GM12878 (cell line): ENCODE results near the gene DBI. TPM values are rescaled to one million over a fixed set of nuclear protein-coding genes. Genes with fewer than 3 reads are reported as not detected.

Experiments
- ATAC-seq: fragments of 200-7000 bp; cut with Tn5 transposase; 3 replicates; pipeline ENCODE4 v1.9.1; 2020; ENCODE audit warnings: mild to moderate bottlenecking, moderate library complexity
- BruUV-seq: library from RNA; stranded (reverse); fragments of 400-500 nt; replicated peaks from 2 replicates; lab custom pipeline; 2021; lab: Mats Ljungman, UMichigan
- CTCF ChIA-PET: fragments of 300-600 bp; sonication (Branson Sonifier 250); formaldehyde crosslinking; extraction: SDS; loops from one replicate; lab custom pipeline; 2021; ENCODE audit warnings: inconsistent platforms; lab: Yijun Ruan, JAX
- POLR2A ChIA-PET: fragments of 350-600 bp; formaldehyde crosslinking; extraction: SDS; loops from one replicate; lab custom pipeline; 2021; ENCODE audit warnings: inconsistent platforms; lab: Charles Lee
- RAD21 ChIA-PET: fragments of 300-600 bp; sonication (Branson Sonifier 250); formaldehyde crosslinking; loops from one replicate; lab custom pipeline; 2023; ENCODE audit warnings: antibody characterized with exemption; ENCODE audit not compliant: unreplicated experiment; lab: Charles Lee
- SMC1A ChIA-PET: fragments of 300-600 bp; sonication (Branson Sonifier 250); formaldehyde crosslinking; loops from one replicate; lab custom pipeline; 2023; ENCODE audit not compliant: unreplicated experiment, uncharacterized antibody; lab: Charles Lee
- DNase-seq: peaks from one replicate; pipeline ENCODE4 v3.0.0-alpha.2; 2011; ENCODE audit warnings: low read depth, low spot score
- FAIRE-seq: peaks from 3 replicates; lab custom pipeline; 2011; peaks lifted over from hg19 to GRCh38; lab: Jason Lieb, UNC
- H2AFZ ChIP-seq: 2 replicates; pipeline ENCODE4 v1.6.0; 2011; ENCODE audit warnings: low read depth, low read length, control low read depth; ENCODE audit not compliant: control insufficient read depth
- H3K27ac ChIP-seq: 2 replicates; pipeline ENCODE4 v1.5.1; 2011; ENCODE audit warnings: control low read depth; ENCODE audit not compliant: control insufficient read depth, insufficient read depth
- H3K27me3 ChIP-seq, 2 experiments: replicated peaks in 1 of 2; 2 replicates each; pipeline versions ENCODE4 v1.6.0 to v1.6.1; 2011; ENCODE audit warnings: low read length in 1 of 2; ENCODE audit not compliant: control insufficient read depth in 2 of 2, insufficient read depth in 2 of 2
- H3K36me3 ChIP-seq, 2 experiments: 2 replicates each; pipeline ENCODE4 v1.5.1; 2011; ENCODE audit warnings: low read length in 1 of 2; ENCODE audit not compliant: control insufficient read depth in 2 of 2, insufficient read depth in 2 of 2
- H3K4me1 ChIP-seq: 2 replicates; pipeline ENCODE4 v1.6.1; 2011; ENCODE audit warnings: mild to moderate bottlenecking, low read length, moderate library complexity, mixed read lengths; ENCODE audit not compliant: control insufficient read depth, insufficient read depth
- H3K4me2 ChIP-seq: 2 replicates; pipeline ENCODE4 v1.6.0; 2011; ENCODE audit warnings: control low read depth; ENCODE audit not compliant: control insufficient read depth, insufficient read depth
- H3K4me3 ChIP-seq: fragments of 200-600 bp; sonication (generic); 2 replicates; pipeline ENCODE4 v1.5.1; 2016
- H3K79me2 ChIP-seq: 2 replicates; pipeline ENCODE4 v1.6.0; 2011; ENCODE audit warnings: low read length; ENCODE audit not compliant: control insufficient read depth, insufficient read depth
- H3K9ac ChIP-seq: 2 replicates; pipeline ENCODE4 v1.8.0; 2011; ENCODE audit warnings: low read length, control low read depth, mixed read lengths; ENCODE audit not compliant: control insufficient read depth, insufficient read depth
- H3K9me3 ChIP-seq: replicated peaks from 3 replicates; pipeline ENCODE4 v1.5.1; 2011; ENCODE audit warnings: mild to moderate bottlenecking, low read length; ENCODE audit not compliant: control insufficient read depth, insufficient read depth
- H4K20me1 ChIP-seq: 2 replicates; pipeline ENCODE4 v1.6.0; 2011; ENCODE audit not compliant: control insufficient read depth, insufficient read depth
- ASH2L ChIP-seq: fragments of 300-600, 200-600 bp; sonication (generic); IDR thresholded peaks from 2 replicates; pipeline ENCODE4 v1.6.1; 2017; ENCODE audit warnings: low read depth, mild to moderate bottlenecking, borderline replicate concordance
- BRCA1 ChIP-seq: IDR thresholded peaks from 2 replicates; pipeline ENCODE4 v1.6.1; 2011; ENCODE audit warnings: low read depth, low read length, improper control_type of control experiment
- CHD2 ChIP-seq: IDR thresholded peaks from 2 replicates; pipeline ENCODE4 v1.6.1; 2011; ENCODE audit warnings: low read depth, low read length, improper control_type of control experiment, borderline replicate concordance
- EP300 ChIP-seq, 2 experiments: fragments of 150-350 bp in 1 of 2; IDR thresholded peaks; 2 replicates each; pipeline ENCODE4 v1.6.1; 2011 to 2012; ENCODE audit warnings: low read depth in 2 of 2, low read length in 2 of 2, borderline replicate concordance in 1 of 2, improper control_type of control experiment in 1 of 2, inconsistent platforms in 1 of 2; ENCODE audit not compliant: control insufficient read depth in 1 of 2
- EZH2 ChIP-seq: IDR thresholded peaks from 2 replicates; pipeline ENCODE4 v1.6.1; 2012; ENCODE audit warnings: low read depth, mild to moderate bottlenecking, control low read depth, inconsistent platforms, low read length, borderline replicate concordance; ENCODE audit not compliant: control insufficient read depth
- HDAC2 ChIP-seq: fragments of 200-600 bp; sonication (generic); IDR thresholded peaks from 2 replicates; pipeline ENCODE4 v1.6.1; 2017
- HDGF ChIP-seq: fragments of 450-650 bp; IDR thresholded peaks from 2 replicates; pipeline ENCODE4 v1.6.1; 2016; ENCODE audit warnings: antibody characterized with exemption
- IRF4 ChIP-seq: IDR thresholded peaks from 2 replicates; pipeline ENCODE4 v1.6.1; 2011; ENCODE audit warnings: low read depth, low read length
- MEF2B ChIP-seq: fragments of 450-650 bp; IDR thresholded peaks from 2 replicates; pipeline ENCODE4 v1.6.1; 2018; ENCODE audit warnings: mild to moderate bottlenecking, moderate library complexity; ENCODE audit not compliant: partially characterized antibody, poor library complexity, severe bottlenecking
- NFXL1 ChIP-seq: fragments of 450-650 bp; IDR thresholded peaks from 2 replicates; pipeline ENCODE4 v1.6.1; 2017; ENCODE audit warnings: antibody characterized with exemption, mild to moderate bottlenecking, borderline replicate concordance
- POU2F2 ChIP-seq: IDR thresholded peaks from 3 replicates; pipeline ENCODE4 v1.6.1; 2011; ENCODE audit warnings: low read depth, mild to moderate bottlenecking, low read length, borderline replicate concordance
- SREBF1 ChIP-seq: IDR thresholded peaks from 2 replicates; pipeline ENCODE4 v1.6.1; 2012; ENCODE audit warnings: mild to moderate bottlenecking, low read length
- TBL1XR1 ChIP-seq: IDR thresholded peaks from 2 replicates; pipeline ENCODE4 v1.6.1; 2012; ENCODE audit warnings: low read depth, low read length, improper control_type of control experiment
- ZSCAN29 ChIP-seq: fragments of 450-650 bp; IDR thresholded peaks from 2 replicates; pipeline ENCODE4 v1.6.1; 2017; ENCODE audit warnings: mild to moderate bottlenecking, moderate library complexity
- ZZZ3 ChIP-seq: IDR thresholded peaks from 2 replicates; pipeline ENCODE4 v1.6.1; 2011; ENCODE audit warnings: low read depth; ENCODE audit not compliant: control insufficient read depth, insufficient read length
- in situ Hi-C: fragments of 300-500 bp; cut with MboI; formaldehyde crosslinking; loops from 9 replicates; pipeline ENCODE4 v1.14.3; 2018; ENCODE audit warnings: mixed read lengths
- intact Hi-C: fragments of 100-400 bp; cut with micrococcal nuclease; formaldehyde crosslinking; loops from one replicate; pipeline ENCODE4 v1.14.2; 2022; ENCODE audit not compliant: unreplicated experiment
- polyA plus RNA-seq, 11 experiments: library from polyadenylated mRNA; depleted of rRNA in 4 of 11; unstranded in 6 of 11; stranded (reverse) in 5 of 11; fragments of >200 nt; fragmentation: Nextera tagmentation in 4 of 11; fragmentation: Illumina TruSeq in 1 of 11; extraction: Ambion mirVana in 4 of 11; extraction: Trizol in 1 of 11; gene quantifications; 1 replicate in 1 of 11; 2 replicates in 10 of 11; pipeline versions ENCODE4 v1.2.1 to v1.2.3, GENCODE V29; 2011 to 2016; ENCODE audit warnings: inconsistent platforms in 2 of 11, missing spikeins in 2 of 11, low read depth in 1 of 11
- total RNA-seq, 4 experiments: library from RNA; depleted of rRNA in 3 of 4; stranded (reverse); fragments of >200 nt in 3 of 4; fragmentation: Illumina TruSeq in 1 of 4; extraction: Trizol in 1 of 4; gene quantifications; 2 replicates each; pipeline versions ENCODE4 v1.2.1 to v1.2.3, GENCODE V29; 2013 to 2021
- TF ChIP-seq, protein P1 (sequence below): fragments of 450-650 bp; IDR thresholded peaks from 2 replicates; pipeline ENCODE4 v1.6.1; 2016; ENCODE audit warnings: mild to moderate bottlenecking, moderate library complexity, borderline replicate concordance
- TF ChIP-seq, protein P2 (sequence below): IDR thresholded peaks from 2 replicates; pipeline ENCODE4 v1.6.1; 2011; ENCODE audit warnings: borderline replicate concordance, low read depth, mild to moderate bottlenecking, moderate library complexity, mixed read lengths, low read length; ENCODE audit not compliant: insufficient read depth; ENCODE audit errors: extremely low read length

DBI gene
- total and polyA plus RNA-seq, 10 of the 15 experiments (the other 5 are each of a cell fraction or from before 2014, with no cell fraction given) = 248 to 2,567 (median 943) TPM

DNA sequence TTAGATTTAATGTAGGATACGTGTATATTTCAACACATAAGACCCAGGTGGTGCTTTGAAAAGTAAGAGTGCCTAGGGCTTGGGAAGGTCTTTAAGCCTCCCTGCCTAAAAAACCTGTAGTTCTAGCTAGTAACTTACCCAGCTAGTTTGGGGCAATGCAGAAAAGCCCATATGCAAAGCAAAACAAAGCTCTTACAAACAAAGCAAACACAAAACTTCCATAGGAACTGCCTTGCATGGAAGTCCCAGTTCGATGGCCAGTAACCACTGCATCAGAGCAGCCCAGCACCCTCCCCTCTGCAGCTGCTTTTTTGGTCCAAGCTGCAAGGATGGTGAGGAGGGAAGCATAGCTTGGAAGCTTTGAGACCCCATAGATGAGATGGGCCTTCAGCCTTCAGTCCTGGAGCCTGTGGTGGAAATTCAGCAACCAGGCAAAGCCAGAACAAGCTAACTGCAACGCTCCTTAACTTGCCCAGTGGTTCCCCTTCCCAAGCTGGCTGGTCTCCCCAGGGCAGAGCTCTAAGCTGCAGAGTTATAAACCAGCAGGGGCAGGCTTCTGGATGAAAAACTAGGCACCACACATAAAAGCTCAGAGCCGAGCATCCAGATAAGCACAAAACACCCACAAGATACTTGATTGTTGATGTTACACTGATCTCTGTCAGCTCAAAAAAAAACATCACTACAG, 16.3 kb upstream of the DBI start (continued):
- TF ChIP-seq TBL1XR1 = no peak
- TF ChIP-seq ZSCAN29 = no peak
- TF ChIP-seq MEF2B = no peak
- TF ChIP-seq, all 136 proteins: peak for 0

- Histone ChIP-seq H3K4me3 (no peak overlapping the region), H3K4me2 (peak overlapping the region; percentile 53; the same call in 1 of the 2 replicates), H3K9me3 (peaks cover 18% of the 10 kb centered on the region; the same call in 2 of the 3 replicates), H3K4me1 (peaks cover 38% of the 10 kb centered on the region), H3K36me3 (no peaks in the 10 kb centered on the region), H3K9ac (no peak overlapping the region), H3K79me2 (peaks cover 13% of the 10 kb centered on the region), H2AFZ (peak overlapping the region; percentile 21), H4K20me1 (no peaks in the 10 kb centered on the region), H3K27me3 (no peaks in the 10 kb centered on the region), H3K27ac (peak overlapping the region; percentile 91)
- FAIRE-seq (peak; percentile 85), ATAC-seq (peak; percentile 95), DNase-seq (peak; percentile 93)
- ChIA-PET CTCF (interaction anchor here (0.7 to 4.4 kb wide), 5 partner anchors 9 to 124 kb away, joined by 3 to 31 read pairs (median 3); partner anchors contain the start of genes C2orf76 and DBI), SMC1A (interaction anchor here (1.0 to 8.6 kb wide), 8 partner anchors 9 to 81 kb away, joined by 3 to 120 read pairs (median 12); partner anchors contain the start of genes C2orf76 and DBI), POLR2A (interaction anchor here (0.9 to 9.4 kb wide), 6 partner anchors 9 to 825 kb away, joined by 3 to 138 read pairs (median 4); partner anchors contain the start of genes C2orf76 and DBI), RAD21 (interaction anchor here (0.9 to 5.8 kb wide), 8 partner anchors 8 to 40 kb away, joined by 6 to 44 read pairs (median 12); partner anchors contain the start of genes C2orf76 and DBI)
- intact Hi-C loops (loop anchor here (2.0 kb wide), 1 partner anchor 14 kb away; the partner anchor contains the start of genes C2orf76 and DBI), in situ Hi-C loops (no loop called here)
- no TSS peak for BruUV-seq
- TF ChIP-seq ASH2L = no peak
- TF ChIP-seq ZZZ3 = no peak
- no peak for TF ChIP-seq EZH2
- TF ChIP-seq CHD2 = peak; percentile 78; the same call in 1 of the 2 replicates
- TF ChIP-seq, protein P1, sequence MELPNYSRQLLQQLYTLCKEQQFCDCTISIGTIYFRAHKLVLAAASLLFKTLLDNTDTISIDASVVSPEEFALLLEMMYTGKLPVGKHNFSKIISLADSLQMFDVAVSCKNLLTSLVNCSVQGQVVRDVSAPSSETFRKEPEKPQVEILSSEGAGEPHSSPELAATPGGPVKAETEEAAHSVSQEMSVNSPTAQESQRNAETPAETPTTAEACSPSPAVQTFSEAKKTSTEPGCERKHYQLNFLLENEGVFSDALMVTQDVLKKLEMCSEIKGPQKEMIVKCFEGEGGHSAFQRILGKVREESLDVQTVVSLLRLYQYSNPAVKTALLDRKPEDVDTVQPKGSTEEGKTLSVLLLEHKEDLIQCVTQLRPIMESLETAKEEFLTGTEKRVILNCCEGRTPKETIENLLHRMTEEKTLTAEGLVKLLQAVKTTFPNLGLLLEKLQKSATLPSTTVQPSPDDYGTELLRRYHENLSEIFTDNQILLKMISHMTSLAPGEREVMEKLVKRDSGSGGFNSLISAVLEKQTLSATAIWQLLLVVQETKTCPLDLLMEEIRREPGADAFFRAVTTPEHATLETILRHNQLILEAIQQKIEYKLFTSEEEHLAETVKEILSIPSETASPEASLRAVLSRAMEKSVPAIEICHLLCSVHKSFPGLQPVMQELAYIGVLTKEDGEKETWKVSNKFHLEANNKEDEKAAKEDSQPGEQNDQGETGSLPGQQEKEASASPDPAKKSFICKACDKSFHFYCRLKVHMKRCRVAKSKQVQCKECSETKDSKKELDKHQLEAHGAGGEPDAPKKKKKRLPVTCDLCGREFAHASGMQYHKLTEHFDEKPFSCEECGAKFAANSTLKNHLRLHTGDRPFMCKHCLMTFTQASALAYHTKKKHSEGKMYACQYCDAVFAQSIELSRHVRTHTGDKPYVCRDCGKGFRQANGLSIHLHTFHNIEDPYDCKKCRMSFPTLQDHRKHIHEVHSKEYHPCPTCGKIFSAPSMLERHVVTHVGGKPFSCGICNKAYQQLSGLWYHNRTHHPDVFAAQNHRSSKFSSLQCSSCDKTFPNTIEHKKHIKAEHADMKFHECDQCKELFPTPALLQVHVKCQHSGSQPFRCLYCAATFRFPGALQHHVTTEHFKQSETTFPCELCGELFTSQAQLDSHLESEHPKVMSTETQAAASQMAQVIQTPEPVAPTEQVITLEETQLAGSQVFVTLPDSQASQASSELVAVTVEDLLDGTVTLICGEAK = no peak
- TF ChIP-seq TBL1XR1 = peak; percentile 96
- TF ChIP-seq EP300 (IDR thresholded peaks at IDR 0.05; ENCODE audit: borderline replicate concordance in 1 of 2, control insufficient read depth in 1 of 2, low read depth in 2 of 2, low read length in 2 of 2) = peak; percentile 66 to 84
- TF ChIP-seq, protein P2, sequence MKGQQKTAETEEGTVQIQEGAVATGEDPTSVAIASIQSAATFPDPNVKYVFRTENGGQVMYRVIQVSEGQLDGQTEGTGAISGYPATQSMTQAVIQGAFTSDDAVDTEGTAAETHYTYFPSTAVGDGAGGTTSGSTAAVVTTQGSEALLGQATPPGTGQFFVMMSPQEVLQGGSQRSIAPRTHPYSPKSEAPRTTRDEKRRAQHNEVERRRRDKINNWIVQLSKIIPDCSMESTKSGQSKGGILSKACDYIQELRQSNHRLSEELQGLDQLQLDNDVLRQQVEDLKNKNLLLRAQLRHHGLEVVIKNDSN = no peak
- TF ChIP-seq POU2F2 = peak; percentile 76; the same call in 2 of the 3 replicates
- TF ChIP-seq NFXL1 = no peak
- TF ChIP-seq BRCA1 = no peak
- TF ChIP-seq SREBF1 = no peak
- TF ChIP-seq IRF4 = peak; percentile 85
- TF ChIP-seq HDGF = no peak
- TF ChIP-seq HDAC2 = no peak
These were observed 14.4 kb upstream of the DBI start for GRCh38 chr2:119352357-119352756.
